Measurements from ENCODE around the gene MCCC1.

- no peak for TF ChIP-seq CTCF (IDR thresholded peaks at IDR 0.05)
- TF ChIP-seq POLR2A (IDR thresholded peaks at IDR 0.05), result no peak
Measured at GRCh38 chr3:183148056-183148455, 48.8 kb upstream of the MCCC1 start.

Data from esophagus squamous epithelium (tissue), 4 donors.